HEK293 (cell line): Measurements from ENCODE around the gene TAS1R3.

ENCODE experiments used
- BCL11A ChIP-seq: fragments of 450-650 bp; formaldehyde crosslinking; IDR thresholded peaks from 2 replicates; pipeline ENCODE4 v1.5.1; 2016; ENCODE audit warnings: low read depth, missing biosample characterization, missing genetic modification characterization
- TCF7L2 ChIP-seq: IDR thresholded peaks from 2 replicates; pipeline ENCODE4 v1.6.1; 2011; ENCODE audit warnings: low read depth, mild to moderate bottlenecking, inconsistent platforms, low read length, moderate library complexity, borderline replicate concordance
- ZBTB8A ChIP-seq: fragments of 450-650 bp; formaldehyde crosslinking; IDR thresholded peaks from 2 replicates; pipeline ENCODE4 v1.5.1; 2016; ENCODE audit warnings: missing biosample characterization, missing genetic modification characterization
- ZNF140 ChIP-seq: fragments of 450-650 bp; formaldehyde crosslinking; IDR thresholded peaks from 2 replicates; pipeline ENCODE4 v1.5.1; 2016; ENCODE audit warnings: missing biosample characterization, missing genetic modification characterization
- ZNF175 ChIP-seq: fragments of 450-650 bp; formaldehyde crosslinking; IDR thresholded peaks from 2 replicates; pipeline ENCODE4 v1.5.1; 2016; ENCODE audit warnings: missing biosample characterization, missing genetic modification characterization
- ZNF266 ChIP-seq: fragments of 450-650 bp; formaldehyde crosslinking; IDR thresholded peaks from 2 replicates; pipeline ENCODE4 v1.5.1; 2016; ENCODE audit warnings: missing biosample characterization, missing genetic modification characterization, low read depth
- ZNF624 ChIP-seq: fragments of 450-650 bp; formaldehyde crosslinking; IDR thresholded peaks from 2 replicates; pipeline ENCODE4 v1.5.1; 2017; ENCODE audit warnings: missing biosample characterization, missing genetic modification characterization
- TF ChIP-seq, protein P1 (sequence below): fragments of 450-650 bp; formaldehyde crosslinking; IDR thresholded peaks from 2 replicates; pipeline ENCODE4 v1.5.1; 2016; ENCODE audit warnings: missing biosample characterization, missing genetic modification characterization

DNA sequence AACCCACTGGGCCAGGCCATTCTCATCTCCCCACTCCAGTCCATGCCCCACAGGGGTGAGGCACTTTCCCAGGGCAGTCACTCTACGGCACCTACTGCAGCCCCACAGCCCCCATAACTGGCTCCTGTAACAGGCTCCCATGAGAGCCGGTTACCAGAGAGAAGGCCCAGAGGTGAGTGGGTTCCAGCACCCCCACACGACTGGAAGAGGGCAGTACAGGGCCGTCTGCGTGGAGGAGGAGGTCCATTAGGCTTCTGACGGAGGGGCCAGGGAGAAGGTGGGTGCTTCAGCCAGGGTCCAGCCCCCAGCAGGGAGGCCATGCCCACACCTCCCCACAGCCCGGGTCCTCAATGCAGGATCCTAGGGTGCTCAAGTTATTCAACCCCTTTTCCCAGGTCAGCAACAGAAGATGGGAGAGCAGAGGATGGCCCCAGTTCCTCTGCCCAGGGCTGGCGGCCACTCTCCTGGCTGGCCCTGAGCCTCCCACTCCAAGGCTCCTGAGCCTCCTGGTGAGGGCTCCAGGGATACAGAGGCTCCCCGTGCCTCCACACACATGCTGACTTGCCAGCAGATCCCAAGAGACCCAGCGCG, 24.9 kb upstream of the TAS1R3 start:
- TF ChIP-seq ZNF140 (tag by site-specific recombination): no peak
- no peak for TF ChIP-seq ZNF624 (tag by site-specific recombination)
- no peak for TF ChIP-seq ZNF266 (tag by site-specific recombination)
- no peak for TF ChIP-seq TCF7L2
- no peak for TF ChIP-seq ZBTB8A (tag by site-specific recombination)
- TF ChIP-seq BCL11A (tag by site-specific recombination): no peak
- TF ChIP-seq, protein P1, sequence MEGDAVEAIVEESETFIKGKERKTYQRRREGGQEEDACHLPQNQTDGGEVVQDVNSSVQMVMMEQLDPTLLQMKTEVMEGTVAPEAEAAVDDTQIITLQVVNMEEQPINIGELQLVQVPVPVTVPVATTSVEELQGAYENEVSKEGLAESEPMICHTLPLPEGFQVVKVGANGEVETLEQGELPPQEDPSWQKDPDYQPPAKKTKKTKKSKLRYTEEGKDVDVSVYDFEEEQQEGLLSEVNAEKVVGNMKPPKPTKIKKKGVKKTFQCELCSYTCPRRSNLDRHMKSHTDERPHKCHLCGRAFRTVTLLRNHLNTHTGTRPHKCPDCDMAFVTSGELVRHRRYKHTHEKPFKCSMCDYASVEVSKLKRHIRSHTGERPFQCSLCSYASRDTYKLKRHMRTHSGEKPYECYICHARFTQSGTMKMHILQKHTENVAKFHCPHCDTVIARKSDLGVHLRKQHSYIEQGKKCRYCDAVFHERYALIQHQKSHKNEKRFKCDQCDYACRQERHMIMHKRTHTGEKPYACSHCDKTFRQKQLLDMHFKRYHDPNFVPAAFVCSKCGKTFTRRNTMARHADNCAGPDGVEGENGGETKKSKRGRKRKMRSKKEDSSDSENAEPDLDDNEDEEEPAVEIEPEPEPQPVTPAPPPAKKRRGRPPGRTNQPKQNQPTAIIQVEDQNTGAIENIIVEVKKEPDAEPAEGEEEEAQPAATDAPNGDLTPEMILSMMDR (tag by site-specific recombination): peak; percentile 18; the same call in 1 of the 2 replicates
- no peak for TF ChIP-seq ZNF175
